GM18951 (cell line): ENCODE results near the gene CARD19.

Experiments
- POLR2A ChIP-seq: IDR thresholded peaks from 4 replicates; pipeline ENCODE4 v1.6.1; 2011; ENCODE audit warnings: mild to moderate bottlenecking; ENCODE audit not compliant: insufficient read length, insufficient read depth; ENCODE audit errors: extremely low read depth
- in situ Hi-C: fragments of 300-500 bp; cut with MboI; formaldehyde crosslinking; loops from one replicate; pipeline ENCODE4 v1.12.0; 2022; ENCODE audit warnings: low sequenced_read_pairs, mixed read lengths, inconsistent platforms; ENCODE audit not compliant: unreplicated experiment

Gene CARD19

DNA sequence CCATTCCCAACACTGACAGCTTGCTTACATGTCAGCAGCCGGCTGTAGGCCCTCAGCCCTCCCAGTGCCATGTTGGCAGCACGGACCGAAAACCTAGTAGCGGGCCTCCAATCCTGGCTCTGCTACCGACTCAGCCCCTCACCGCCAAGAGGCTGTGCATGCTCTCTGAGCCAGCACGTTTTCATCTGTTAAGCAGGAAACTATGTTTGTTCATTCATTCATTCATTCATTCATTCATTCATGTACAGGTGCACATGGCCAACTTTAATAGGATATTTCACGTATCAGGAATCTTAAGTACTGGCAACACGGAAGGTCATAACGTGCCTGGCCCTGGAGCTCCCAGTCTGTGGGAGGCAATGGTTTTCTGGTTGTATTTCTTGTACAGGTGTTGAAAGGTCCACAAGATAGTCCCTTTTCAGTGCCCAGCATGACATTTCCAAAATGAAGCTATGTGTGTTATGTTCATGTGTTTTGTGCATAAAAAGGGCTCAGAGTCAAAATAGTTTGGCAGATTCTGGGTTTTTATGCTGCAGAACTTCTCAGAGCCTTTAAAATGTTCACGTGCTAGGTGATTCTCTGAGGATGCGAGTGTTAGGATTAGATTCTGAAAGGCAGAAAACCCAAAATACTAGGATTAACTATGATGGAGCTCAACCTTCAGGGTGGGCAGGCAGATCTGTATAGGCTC lies 19.8 kb upstream of the CARD19 start:
- in situ Hi-C loops: no loop called here

DNA sequence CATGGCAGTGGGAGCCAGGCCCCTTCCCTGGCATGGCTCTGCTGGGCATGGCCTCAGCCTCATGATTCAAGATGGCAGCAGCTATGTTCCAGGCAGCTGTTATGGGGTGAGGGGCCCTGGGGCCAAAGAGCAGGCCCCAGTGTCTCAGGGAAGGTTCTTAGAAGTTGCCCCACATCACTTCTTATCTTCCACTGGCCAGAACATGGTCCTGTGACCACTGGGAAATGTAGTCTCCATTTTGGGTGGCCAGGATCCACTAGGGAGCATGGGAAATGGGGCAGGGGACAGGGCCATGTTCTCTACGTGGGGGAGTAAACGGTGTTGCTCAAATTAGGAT lies 19.3 kb upstream of the CARD19 start:
- in situ Hi-C loops: no loop called here
- TF ChIP-seq POLR2A: no peak

More for the DNA sequence above, 19.8 kb upstream of the CARD19 start:
- TF ChIP-seq POLR2A: no peak

DNA sequence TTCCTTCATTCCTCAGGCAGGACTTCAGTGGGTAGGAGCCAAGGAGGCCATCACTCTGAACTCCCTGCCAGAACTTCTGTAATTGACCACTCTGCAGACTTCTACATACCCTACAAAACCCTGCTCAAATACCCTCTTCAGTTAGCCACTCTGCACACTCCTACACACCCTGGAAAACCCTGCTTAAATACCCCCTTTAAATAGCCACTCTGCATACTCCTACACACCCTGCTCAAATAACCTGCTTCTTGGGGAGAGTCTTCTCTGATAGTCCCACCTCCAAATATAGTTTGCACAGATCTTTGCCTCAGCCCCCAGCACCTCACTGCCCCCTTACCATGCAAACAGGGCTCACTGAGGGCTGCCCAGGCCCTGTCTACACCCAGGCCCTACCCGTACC lies 18.6 kb upstream of the CARD19 start:
- no peak for TF ChIP-seq POLR2A
- in situ Hi-C loops: no loop called here

DNA sequence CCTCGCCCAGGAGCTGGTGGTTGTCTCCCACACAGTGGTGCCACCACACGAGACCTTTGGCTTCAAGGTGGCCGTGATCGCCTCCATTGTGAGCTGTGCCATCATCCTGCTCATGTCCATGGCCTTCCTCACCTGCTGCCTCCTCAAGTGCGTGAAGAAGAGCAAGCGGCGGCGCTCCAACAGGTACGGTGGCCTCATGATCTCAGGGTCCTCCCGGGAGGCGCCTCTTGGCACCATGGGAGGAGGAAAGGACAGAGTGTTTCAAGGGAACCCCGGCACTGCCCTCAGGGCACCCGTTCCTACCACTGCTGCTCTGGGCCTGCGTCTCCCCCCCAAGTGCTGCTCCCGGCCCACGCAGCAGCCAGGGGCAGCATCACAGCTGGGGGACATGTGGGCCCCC lies 18.2 kb upstream of the CARD19 start:
- no peak for TF ChIP-seq POLR2A
- in situ Hi-C loops: no loop called here

DNA sequence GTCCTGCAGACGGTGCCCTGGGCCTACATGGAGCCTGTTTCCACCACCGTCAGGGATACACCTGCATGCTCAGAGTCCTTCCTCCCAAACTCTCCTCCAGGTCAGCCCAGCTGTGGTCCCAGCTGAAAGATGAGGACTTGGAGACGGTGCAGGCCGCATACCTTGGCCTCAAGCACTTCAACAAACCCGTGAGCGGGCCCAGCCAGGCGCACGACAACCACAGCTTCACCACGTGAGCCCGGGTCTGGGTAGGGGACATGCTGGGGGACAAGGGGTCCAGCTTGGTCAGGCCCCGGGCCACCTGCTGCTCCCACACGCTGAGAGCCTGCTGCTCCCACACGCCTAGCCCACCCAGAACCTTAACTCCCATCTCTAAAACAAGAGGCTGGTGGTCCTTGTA lies 16.6 kb upstream of the CARD19 start:
- in situ Hi-C loops: no loop called here
- no peak for TF ChIP-seq POLR2A

DNA sequence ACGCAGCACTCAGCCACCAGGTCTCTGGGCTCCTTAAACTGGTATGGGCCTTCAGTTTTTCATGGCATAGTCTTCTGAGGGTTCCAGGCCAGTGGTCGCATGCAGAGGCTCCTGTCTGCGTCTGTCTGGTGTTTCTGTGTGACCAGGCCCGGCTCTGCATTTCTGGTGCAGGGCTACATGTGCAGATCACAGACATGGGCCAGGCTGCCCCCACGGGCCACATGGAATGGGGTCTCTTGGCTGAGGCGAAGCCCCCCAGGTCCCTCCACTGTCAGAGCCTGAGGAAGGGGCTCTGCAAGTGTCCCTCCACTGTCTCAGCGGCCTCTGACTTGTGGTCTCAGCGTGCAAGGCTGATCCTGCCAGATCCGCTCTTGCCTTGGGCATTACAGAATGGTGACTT lies 15.6 kb upstream of the CARD19 start:
- no peak for TF ChIP-seq POLR2A
- in situ Hi-C loops: no loop called here

DNA sequence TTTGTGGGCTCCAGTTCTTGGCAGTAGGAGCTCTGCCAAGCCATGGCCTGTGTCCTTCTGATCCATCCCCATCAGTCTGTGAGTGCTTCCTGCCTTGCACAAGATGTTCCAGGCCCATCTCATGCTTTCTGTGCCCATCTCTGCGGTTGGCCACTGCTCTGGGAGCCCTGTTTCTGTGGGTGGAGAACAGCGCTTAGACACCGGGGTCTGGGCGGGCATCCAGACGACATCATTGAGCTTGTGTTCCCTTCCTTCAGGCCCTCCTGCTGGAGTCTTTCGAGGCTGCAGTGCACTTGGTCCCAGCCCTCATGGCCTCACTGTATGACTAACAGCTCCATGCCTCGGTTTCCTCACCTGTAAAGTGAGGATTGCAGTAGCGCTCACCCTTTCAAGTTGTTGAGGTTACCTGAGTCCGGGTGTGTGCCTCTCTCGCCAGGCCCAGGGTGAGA lies 14.9 kb upstream of the CARD19 start:
- in situ Hi-C loops: no loop called here

DNA sequence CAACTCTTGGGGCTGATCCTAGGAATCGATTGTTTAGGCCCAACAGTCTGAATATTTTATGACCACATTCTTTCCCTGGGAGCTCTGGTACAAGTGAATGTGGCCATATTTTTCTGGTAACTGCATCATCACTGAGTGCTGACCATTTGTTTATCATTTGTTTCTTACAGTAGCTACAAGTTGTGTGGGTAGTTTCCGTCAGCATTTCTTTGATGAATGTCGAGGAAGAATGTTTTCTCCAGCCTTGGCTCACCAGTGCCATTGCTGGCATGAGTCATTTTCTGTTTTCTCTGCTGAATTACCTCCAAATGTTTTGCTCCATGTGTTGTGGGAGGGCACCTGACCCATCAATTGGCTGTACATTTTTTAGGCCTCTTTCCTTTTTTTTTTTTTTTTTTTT lies 14.1 kb upstream of the CARD19 start:
- in situ Hi-C loops: no loop called here
- TF ChIP-seq POLR2A: no peak

More for the DNA sequence above, 14.9 kb upstream of the CARD19 start:
- TF ChIP-seq POLR2A: no peak

DNA sequence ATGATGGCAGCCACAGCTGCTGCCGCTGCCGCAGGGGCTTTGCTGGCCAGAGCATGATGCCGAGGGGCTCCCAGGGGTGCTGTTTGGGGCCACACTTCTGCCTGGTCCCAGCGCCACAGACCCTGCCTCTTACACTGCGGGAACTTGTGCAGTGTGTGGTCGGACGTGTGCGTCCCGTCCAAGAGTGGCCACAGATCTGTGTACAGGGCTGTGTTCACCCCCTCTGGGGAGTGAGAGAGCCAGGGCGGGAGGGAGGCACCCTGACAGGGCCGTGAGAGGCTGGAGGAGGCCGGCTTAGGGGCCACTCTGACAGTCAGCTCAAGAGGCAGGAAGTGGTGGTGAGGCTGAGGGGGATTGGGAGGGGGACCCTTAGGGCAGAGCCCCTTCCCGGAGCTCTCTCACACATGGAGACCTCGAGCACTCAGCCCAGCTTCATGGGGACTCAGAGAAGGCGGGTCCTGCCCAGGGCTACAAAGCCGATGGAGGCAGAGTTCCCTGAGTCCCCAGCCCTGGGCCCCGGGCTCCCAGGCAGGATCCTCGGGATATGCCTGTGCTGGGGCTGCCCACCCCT lies 13.1 kb upstream of the CARD19 start:
- in situ Hi-C loops: no loop called here
- TF ChIP-seq POLR2A: no peak

DNA sequence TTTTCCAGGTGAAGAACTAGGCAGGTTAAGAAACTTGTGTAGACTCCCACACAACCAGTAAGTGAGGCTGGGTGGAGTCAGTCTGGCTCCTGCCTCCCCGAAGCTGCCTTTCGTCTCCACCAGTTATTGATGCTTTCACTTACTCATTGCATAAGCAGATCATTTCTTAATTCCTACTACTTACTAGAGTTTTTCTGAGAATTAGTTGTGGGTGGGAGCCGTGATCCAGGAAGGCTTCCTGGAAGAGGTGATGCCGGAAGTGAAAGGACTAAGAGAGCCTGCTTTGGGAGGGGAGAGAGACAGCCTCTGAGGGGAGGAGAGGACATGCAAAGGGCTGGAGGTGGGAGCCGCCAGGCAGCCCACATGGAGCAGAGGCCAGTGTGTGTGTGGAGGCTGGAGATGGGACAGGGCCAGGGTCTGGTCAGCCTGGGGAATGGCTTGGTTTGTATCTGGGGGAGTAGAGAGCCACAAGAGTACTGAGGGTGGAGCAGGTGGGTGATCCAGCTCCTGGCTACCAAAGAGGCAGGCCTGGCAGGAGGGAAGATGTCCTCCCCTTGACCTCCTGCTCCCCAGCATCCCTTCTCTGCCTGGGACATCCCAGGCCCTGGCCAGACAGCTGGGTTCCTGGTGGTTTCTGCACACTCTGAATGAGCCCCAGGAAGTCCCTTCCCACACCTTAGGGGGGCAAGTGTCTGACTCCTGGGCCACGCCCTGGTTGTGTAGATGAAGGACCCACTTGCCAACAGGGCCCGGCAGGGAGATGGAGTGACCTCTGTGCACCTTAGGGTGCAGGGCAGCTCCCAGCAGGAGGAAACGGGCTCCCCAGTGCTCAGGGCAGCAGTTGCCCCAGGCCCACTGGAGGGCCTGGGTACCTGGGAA lies 12.2 kb upstream of the CARD19 start:
- TF ChIP-seq POLR2A: no peak
- in situ Hi-C loops: no loop called here

DNA sequence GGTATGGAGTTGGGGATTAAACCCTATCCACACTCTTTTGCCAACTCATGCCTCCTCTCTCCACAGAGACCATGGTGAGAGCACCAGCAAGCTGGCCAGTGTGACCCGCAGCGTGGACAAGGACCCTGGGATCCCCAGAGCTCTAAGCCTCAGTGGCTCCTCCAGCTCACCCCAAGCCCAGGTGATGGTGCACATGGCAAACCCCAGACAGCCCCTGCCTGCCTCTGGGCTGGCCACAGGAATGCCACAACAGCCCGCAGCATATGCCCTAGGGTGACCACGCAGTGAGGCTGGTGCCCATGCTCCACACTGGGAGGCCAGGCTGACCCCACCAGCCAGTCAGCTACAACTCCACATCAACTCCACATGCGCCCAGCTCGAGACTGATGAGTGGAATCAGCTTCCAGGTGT lies 11.5 kb upstream of the CARD19 start:
- no peak for TF ChIP-seq POLR2A
- in situ Hi-C loops: no loop called here

DNA sequence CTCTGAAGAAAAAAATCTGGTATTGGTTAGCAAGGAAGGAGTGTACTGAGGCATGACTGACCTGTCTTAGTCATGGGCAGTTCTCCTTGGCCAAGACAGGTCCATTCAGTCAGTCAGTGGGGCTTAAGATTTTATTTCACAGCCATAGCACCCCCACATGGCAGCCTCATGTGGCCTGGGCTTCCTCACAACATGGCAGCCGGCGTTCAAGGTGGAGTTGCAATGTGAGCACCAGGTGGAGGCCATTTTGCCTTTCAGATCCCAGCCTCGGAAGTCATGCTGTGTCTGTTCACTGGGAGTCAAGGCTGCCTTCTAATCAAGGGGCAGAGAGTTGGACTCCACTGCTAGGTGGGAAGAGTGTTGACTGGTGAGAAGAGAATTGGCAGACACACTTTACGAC lies 10.3 kb upstream of the CARD19 start:
- no peak for TF ChIP-seq POLR2A
- in situ Hi-C loops: no loop called here

DNA sequence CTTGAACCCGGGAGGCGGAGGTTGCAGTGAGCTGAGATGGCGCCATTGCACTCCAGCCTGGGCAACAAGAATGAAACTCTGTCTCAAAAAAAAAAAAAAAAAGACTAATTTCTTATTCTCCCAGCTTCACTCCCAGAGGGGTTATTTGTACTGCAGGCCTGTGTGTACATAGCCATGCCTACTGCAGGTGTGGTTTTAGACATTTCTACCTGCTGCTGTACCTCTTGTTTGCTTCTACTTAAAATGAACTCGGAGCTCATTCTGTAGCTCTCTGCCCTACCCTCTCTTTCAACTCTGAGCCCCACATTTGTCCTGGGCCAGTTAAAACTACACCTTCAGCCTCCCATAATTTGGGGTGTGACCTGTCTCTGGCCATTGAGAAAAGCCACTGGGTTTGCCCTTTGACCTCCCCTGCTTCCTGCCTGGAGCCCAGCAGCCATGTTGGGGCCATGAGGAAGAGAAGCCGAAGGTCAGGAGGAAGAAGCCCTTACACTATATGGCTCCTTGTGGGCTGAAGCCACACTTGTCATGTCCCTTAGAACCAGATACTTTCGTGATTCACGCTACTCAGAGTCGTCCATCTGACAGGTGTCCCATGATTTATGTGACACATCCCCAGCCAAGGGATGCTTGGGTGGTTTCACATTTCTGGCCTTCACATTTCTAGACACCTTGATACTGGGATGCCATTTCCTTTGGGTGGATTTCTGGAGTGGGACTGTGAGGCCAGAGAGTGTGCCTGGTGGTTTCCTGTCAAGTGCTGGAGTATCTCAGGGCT lies 9.4 kb upstream of the CARD19 start:
- TF ChIP-seq POLR2A: no peak
- in situ Hi-C loops: no loop called here

DNA sequence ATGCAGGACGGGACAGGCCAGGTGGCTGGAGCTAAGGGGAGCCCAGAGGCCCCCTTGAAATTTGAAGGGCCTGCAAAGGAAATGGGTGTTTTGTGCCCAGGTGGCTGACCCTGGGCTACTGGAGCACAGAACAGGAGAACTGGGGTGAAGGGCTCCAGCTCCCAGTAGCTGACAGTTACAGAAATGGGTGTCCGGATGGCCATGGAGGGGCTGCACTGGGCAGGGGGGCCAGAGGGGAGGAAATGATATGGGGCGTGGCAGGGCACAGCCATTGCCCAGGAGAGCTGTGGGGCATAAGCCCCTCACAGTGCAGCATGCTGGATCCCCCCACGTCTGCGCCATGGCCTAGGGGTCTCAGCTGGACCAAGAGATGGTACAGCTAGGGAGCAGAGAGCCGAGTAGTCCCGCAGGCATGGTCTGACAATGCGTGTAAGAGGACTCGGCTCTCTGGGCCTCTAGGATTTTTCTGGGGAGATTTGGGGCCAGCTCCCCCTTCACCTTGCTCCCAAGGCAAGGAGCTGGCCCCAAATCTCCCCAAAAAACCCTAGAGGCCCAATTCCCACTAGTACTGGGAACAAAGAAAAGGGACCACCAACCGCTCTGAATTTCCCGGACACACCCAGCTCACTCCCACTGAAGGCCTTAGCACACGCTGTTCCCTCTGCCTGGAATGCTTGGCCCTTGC lies 7.9 kb upstream of the CARD19 start:
- TF ChIP-seq POLR2A: no peak
- in situ Hi-C loops: no loop called here
